HG02973 (cell line): ENCODE data around the gene FARS2.

Experiments
- ATAC-seq: cut with Tn5 transposase; IDR thresholded peaks from one replicate; pipeline ENCODE4 v1.9.1; 2021; ENCODE audit warnings: moderate library complexity; ENCODE audit not compliant: unreplicated experiment

The FARS2 gene

GRCh38 chr6:5316951-5317350 lies 55.6 kb downstream of the FARS2 start:
- no peak for ATAC-seq

GRCh38 chr6:5318617-5319272 lies 57.4 kb downstream of the FARS2 start:
- ATAC-seq: no peak

- ATAC-seq: no peak
Measured at GRCh38 chr6:5323979-5324378, 62.7 kb downstream of the FARS2 start.

GRCh38 chr6:5325173-5325572 lies 63.9 kb downstream of the FARS2 start:
- no peak for ATAC-seq

GRCh38 chr6:5326022-5326641 lies 64.8 kb downstream of the FARS2 start:
- no peak for ATAC-seq

GRCh38 chr6:5328800-5329199 lies 67.5 kb downstream of the FARS2 start:
- ATAC-seq: no peak

- no peak for ATAC-seq
Measured at GRCh38 chr6:5331845-5332442, 70.6 kb downstream of the FARS2 start.

GRCh38 chr6:5333658-5334057 lies 72.3 kb downstream of the FARS2 start:
- no peak for ATAC-seq

- ATAC-seq: no peak
Measured at GRCh38 chr6:5334341-5334740, 73.0 kb downstream of the FARS2 start.

- ATAC-seq: no peak
Measured at GRCh38 chr6:5335020-5335419, 73.7 kb downstream of the FARS2 start.

GRCh38 chr6:5337573-5337972 lies 76.3 kb downstream of the FARS2 start:
- no peak for ATAC-seq

GRCh38 chr6:5338177-5338960 lies 77.1 kb downstream of the FARS2 start:
- ATAC-seq: peak; percentile 59

- no peak for ATAC-seq
Measured at GRCh38 chr6:5339786-5340185, 78.5 kb downstream of the FARS2 start.

- no peak for ATAC-seq
Measured at GRCh38 chr6:5341845-5342244, 80.5 kb downstream of the FARS2 start.

GRCh38 chr6:5343998-5344397 lies 82.7 kb downstream of the FARS2 start:
- ATAC-seq: no peak

- ATAC-seq: no peak
Measured at GRCh38 chr6:5345324-5345723, 84.0 kb downstream of the FARS2 start.

GRCh38 chr6:5351552-5352210 lies 90.4 kb downstream of the FARS2 start:
- no peak for ATAC-seq

- no peak for ATAC-seq
Measured at GRCh38 chr6:5353971-5354370, 92.7 kb downstream of the FARS2 start.

- no peak for ATAC-seq
Measured at GRCh38 chr6:5357486-5357885, 96.2 kb downstream of the FARS2 start.

- ATAC-seq: no peak
Measured at GRCh38 chr6:5359417-5359816, 98.1 kb downstream of the FARS2 start.

- no peak for ATAC-seq
Measured at GRCh38 chr6:5361396-5361795, 100.1 kb downstream of the FARS2 start.
